BE2C (cell line): ENCODE results near the gene RBMS3.

ENCODE experiments used
- DNase-seq: peaks from one replicate; pipeline ENCODE4 v3.0.0-alpha.2; 2020
- H3K27me3 ChIP-seq: fragments of 250-450 bp; sonication (Bioruptor Pico); 2 replicates; pipeline ENCODE4 v1.5.1; 2020; ENCODE audit warnings: mild to moderate bottlenecking
- H3K36me3 ChIP-seq: fragments of 250-450 bp; sonication (Bioruptor Pico); 2 replicates; pipeline ENCODE4 v1.5.1; 2020; ENCODE audit warnings: mild to moderate bottlenecking
- H3K4me1 ChIP-seq: fragments of 250-450 bp; sonication (Bioruptor Pico); 2 replicates; pipeline ENCODE4 v1.5.1; 2020
- H3K4me3 ChIP-seq: 2 replicates; pipeline ENCODE4 v1.5.1; 2011; ENCODE audit warnings: low read depth, low read length
- H3K9me3 ChIP-seq: fragments of 250-450 bp; sonication (Bioruptor Pico); 2 replicates; pipeline ENCODE4 v1.5.1; 2020
- CTCF ChIP-seq: IDR thresholded peaks from 2 replicates; pipeline ENCODE4 v1.5.1; 2012; ENCODE audit warnings: mild to moderate bottlenecking, low read depth, low read length

RBMS3 gene

GRCh38 chr3:29270752-29271151 lies 10.1 kb upstream of the RBMS3 start:
- H3K4me3 ChIP-seq = no peak overlapping the region
- no peaks in the 10 kb centered on the region for H3K4me1 ChIP-seq
- no peaks in the 10 kb centered on the region for H3K36me3 ChIP-seq
- no peak for TF ChIP-seq CTCF
- no peaks in the 10 kb centered on the region for H3K9me3 ChIP-seq
- no peaks in the 10 kb centered on the region for H3K27me3 ChIP-seq
- DNase-seq = no peak

GRCh38 chr3:29271475-29271874 lies 9.4 kb upstream of the RBMS3 start:
- no peak for DNase-seq
- H3K27me3 ChIP-seq = no peaks in the 10 kb centered on the region
- H3K4me3 ChIP-seq = no peak overlapping the region
- no peaks in the 10 kb centered on the region for H3K4me1 ChIP-seq
- no peaks in the 10 kb centered on the region for H3K36me3 ChIP-seq
- no peak for TF ChIP-seq CTCF
- no peaks in the 10 kb centered on the region for H3K9me3 ChIP-seq

- H3K4me1 ChIP-seq = no peaks in the 10 kb centered on the region
- no peaks in the 10 kb centered on the region for H3K36me3 ChIP-seq
- DNase-seq = no peak
- H3K27me3 ChIP-seq = no peaks in the 10 kb centered on the region
- H3K4me3 ChIP-seq = no peak overlapping the region
- TF ChIP-seq CTCF = no peak
- no peaks in the 10 kb centered on the region for H3K9me3 ChIP-seq
These were observed 6.2 kb upstream of the RBMS3 start for GRCh38 chr3:29274667-29275066.

- Histone ChIP-seq H3K27me3 (no peaks in the 10 kb centered on the region), H3K4me3 (no peak overlapping the region), H3K9me3 (no peaks in the 10 kb centered on the region), H3K4me1 (no peaks in the 10 kb centered on the region), H3K36me3 (no peaks in the 10 kb centered on the region)
- no peak for DNase-seq
- TF ChIP-seq CTCF = no peak
These were observed 5.6 kb upstream of the RBMS3 start for GRCh38 chr3:29275309-29275708.

- Histone ChIP-seq H3K4me1 (no peaks in the 10 kb centered on the region), H3K4me3 (no peak overlapping the region), H3K9me3 (no peaks in the 10 kb centered on the region), H3K36me3 (no peaks in the 10 kb centered on the region), H3K27me3 (no peaks in the 10 kb centered on the region)
- no peak for TF ChIP-seq CTCF
- no peak for DNase-seq
These were observed 3.6 kb upstream of the RBMS3 start for GRCh38 chr3:29277249-29277648.

GRCh38 chr3:29279286-29279685 lies 1.6 kb upstream of the RBMS3 start:
- H3K27me3 ChIP-seq = no peaks in the 10 kb centered on the region
- no peak overlapping the region for H3K4me3 ChIP-seq
- no peaks in the 10 kb centered on the region for H3K4me1 ChIP-seq
- no peaks in the 10 kb centered on the region for H3K36me3 ChIP-seq
- no peak for DNase-seq
- H3K9me3 ChIP-seq = no peaks in the 10 kb centered on the region
- TF ChIP-seq CTCF = no peak
